Fibroblast of skin of abdomen (primary cell): ENCODE results near the gene TRAPPC10.

ENCODE experiments used
- DNase-seq: peaks from one replicate; pipeline ENCODE4 v3.0.0-alpha.2; 2013

TRAPPC10 gene

DNA sequence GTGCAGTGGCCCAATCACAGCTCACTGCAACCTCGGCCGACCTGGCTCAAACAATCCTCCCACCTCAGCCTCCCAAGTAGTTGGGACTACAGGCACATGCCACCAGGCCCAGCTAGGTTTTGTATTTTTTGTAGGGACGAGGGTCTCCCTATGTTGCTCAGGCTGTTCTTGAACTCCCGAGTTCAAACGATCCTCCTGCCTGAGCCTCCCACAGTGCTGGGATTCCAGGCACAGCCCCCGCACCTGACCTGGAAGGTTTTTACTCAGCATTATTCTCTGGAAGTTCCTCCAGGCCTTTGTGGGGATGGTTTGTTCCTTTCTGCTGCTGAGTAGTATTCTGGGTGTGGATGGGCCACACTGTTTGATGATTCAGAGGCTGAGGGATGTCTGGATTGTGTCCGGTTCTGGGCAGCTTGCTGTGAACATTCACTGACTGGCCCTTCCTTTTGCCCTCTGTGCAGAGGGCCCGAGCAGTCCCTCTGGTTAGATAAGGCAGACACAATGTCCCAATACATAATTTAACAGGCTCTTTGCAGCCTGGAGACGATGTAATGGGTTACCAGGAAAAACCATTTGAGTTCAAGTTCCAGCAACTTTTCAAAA lies 6.0 kb upstream of the TRAPPC10 start:
- peak; percentile 94 for DNase-seq

GRCh38 chr21:44006656-44007055 lies 5.5 kb upstream of the TRAPPC10 start:
- peak; percentile 85 for DNase-seq

- no peak for DNase-seq
Observed at GRCh38 chr21:44010429-44010828, 1.7 kb upstream of the TRAPPC10 start.

DNA sequence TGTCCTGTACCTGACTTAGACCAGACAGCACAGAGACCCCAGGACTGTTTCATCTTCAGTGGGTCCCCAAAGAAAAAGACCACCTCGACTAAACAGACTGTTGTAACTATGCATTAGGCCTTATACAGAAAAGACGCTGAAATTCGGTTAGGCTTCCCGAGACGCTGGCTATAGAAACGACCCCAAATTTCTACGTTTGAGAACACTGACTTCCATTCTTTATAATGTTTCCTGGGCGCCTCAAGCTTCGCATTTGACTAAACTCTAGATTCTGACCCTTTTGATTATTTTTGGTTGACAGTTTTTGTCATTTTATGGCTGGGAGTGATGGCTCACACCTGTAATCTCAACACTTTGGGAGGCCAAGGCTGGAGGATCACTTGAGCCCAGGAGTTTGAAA lies 986 bp upstream of the TRAPPC10 start:
- no peak for DNase-seq

DNA sequence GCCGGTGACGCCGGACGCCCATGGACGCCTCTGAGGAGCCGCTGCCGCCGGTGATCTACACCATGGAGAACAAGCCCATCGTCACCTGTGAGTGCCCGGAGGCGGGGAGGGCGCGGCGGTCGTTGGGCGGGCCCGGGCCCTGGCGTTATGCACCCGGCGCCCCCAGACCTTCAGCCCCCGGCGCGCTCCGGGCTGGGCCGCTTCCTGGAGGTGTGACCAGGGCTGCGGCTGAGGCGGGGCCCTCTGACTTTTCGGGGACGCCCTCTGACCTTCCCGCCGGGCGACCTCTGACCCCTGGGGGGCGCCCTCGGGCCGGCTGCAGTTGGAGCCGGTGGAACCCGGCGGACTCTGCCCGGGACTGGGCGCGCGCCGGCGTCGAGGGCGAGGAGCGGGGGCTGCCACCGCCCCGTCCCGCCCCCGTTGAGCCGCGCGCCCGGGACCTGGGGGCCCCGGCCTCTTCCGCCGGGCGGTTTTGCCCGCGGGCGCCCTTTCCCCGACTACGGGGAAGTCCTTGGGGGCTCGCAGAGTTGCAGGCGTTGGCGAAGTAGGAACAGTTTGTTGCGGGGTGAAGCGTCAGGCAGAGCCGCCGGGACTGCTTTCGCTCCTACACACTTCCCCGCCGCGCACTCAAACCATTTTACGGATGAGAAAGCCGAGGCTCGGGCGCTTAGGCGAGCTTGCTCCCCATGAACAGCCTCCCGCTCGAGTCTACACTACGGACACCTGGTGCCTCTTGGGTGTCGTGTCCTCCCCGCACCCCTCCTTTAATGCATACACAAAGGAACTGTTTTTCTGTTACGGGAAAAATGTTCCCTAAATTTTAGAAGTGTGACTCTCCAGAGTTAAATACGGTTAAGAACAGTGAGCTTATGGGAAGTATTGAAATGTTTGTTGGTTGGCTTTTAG lies 618 bp downstream of the TRAPPC10 start:
- DNase-seq = peak; percentile 8

GRCh38 chr21:44013380-44014088 lies 1.4 kb downstream of the TRAPPC10 start:
- DNase-seq = no peak

GRCh38 chr21:44017601-44018000 lies 5.5 kb downstream of the TRAPPC10 start:
- DNase-seq = no peak

DNA sequence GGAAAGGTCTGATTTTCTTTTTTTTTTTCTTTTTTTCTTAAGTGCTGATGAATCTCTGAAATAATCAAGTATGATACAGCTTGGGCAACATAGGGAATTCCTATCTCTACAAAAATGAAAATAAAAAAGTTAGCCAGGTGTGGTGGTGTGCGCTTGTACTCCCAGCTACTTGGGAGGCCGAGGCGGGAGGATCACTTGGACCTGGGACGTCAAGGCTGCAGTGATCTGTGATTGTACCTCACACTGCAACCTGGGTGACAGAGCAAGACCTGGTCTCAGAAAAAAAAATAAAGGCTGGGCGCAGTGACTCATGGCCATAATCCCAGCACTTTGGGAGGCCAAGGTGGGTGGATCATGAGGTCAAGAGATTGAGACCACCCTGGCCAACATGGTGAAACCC lies 6.0 kb downstream of the TRAPPC10 start:
- no peak for DNase-seq

DNA sequence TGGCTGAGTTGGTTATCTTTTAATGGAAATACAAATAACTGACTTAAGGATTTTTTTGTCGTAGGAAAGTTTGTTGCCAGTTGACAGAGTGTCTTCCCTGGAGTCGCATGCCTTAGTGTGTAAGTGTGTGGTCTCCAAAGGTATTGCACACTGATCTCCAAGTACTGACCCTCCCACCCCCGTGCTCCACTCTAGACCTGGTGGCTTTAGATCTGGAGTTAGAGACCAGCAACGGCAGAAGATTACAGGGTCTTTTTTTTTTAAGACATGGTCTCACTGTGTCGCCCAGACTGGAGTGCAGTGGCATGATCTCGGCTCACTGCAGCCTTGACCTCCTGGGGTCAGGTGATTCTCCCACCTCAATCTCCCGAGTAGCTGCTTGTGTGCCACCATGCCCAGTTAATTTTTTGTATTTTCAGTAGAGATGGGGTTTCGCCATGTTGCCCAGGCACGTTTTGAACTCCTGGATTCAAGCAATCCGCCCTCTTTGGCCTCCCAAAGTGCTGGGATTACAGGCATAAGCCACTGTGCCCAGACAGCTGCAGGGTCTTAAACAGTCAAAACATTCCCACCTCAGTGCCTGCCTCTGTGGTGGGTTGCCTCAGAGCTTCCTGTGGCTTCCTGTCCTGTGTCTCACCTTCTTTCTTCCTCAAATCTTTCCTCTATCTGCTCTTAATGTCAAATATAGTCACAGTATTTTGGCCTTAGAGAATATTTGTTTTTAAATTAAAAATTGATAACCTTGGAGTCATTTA lies 6.9 kb downstream of the TRAPPC10 start:
- no peak for DNase-seq

- no peak for DNase-seq
Observed at GRCh38 chr21:44019568-44019958, 7.5 kb downstream of the TRAPPC10 start.

GRCh38 chr21:44020551-44020950 lies 8.4 kb downstream of the TRAPPC10 start:
- DNase-seq = no peak

DNA sequence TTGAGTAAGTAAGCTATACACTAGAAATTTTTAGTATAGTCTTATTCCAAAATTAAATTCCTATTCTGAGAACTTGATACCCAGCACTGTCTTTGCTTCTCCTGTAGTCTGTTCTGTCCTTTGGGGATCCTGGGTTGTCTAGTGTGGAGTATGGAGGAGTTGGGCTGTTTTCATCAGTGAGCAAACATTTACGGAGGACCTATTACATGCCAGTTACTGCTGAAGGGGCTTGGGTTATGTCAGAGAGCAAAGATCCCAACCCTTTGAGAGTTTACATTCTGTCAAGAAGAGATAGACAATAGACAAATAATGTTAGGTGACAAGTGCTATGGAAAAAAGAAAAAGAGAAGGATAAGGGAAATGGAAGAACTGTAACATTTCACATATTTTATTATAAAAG lies 9.0 kb downstream of the TRAPPC10 start:
- DNase-seq = no peak

GRCh38 chr21:44024257-44024656 lies 12.1 kb downstream of the TRAPPC10 start:
- no peak for DNase-seq

GRCh38 chr21:44024887-44025353 lies 12.8 kb downstream of the TRAPPC10 start:
- DNase-seq = peak; percentile 51

DNA sequence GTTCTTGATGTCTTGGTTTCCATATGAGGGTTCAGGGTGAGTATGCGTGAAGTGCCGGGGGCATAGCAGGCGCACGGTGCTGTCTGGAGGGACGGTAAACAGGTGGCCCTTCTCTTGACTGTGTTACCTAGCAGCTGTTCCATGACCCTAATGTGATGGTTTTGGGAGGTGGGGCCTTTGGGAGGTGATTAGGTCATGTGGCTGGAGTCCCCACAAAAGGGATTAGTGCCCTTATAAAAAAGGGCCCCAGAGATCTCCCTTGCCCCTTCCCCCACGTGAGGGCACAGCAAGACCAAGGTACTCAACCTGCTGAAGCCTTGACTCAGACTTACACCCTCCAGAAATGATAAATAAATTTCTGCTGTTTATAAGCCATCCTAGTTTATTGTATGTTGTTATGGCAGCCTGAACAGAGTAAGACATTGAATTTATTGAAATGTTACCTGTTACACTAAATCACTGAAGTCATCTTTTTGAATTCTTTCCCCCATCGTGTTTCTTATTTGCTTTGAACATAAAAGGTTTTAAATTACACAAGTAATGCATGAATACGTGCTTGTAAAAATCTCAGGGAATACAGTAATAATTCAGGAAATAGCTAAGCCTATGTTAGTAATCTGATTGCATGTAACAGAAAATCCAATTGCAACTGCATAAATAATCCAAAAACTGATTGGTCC lies 15.6 kb downstream of the TRAPPC10 start:
- DNase-seq = no peak

DNA sequence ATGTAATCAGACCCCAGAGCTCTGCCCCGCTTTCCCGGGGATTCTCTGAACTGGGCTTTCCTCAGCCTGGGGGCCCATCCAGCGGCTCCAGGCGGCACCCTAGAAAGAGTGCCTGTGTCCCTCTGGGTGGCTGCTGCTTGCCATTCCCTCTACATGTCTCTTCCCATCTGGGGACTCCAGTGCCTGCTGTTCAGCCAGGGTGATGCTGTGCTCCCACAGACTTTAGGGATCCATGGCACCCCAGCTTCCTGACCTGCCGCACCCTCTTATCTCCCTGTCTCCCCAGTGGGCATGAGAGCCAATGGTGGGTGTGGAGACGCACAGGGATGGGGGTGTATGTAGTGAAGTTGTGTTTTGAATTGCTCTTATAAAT lies 16.2 kb downstream of the TRAPPC10 start:
- DNase-seq = no peak

GRCh38 chr21:44029460-44030087 lies 17.5 kb downstream of the TRAPPC10 start:
- DNase-seq = no peak

GRCh38 chr21:44035244-44035643 lies 23.1 kb downstream of the TRAPPC10 start:
- no peak for DNase-seq

GRCh38 chr21:44038063-44038462 lies 26.0 kb downstream of the TRAPPC10 start:
- no peak for DNase-seq

DNA sequence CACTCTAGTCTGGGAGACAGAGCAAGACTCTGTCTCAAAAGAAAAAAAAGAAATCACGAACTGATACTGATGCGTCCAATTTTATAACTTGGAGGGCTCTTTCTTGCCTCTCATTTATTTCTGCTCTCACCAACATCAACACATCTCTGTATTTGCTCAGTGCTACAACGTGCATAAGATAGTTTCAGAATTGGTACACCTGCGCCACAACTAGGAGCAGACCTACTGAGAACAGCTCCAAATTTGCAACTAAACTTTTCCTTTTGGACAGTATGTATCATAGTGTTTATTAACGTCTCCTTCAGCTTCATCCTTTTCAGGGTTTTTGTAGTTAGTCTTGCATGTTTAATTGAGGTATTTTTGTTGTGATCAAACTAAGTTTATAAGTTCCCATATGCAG lies 27.7 kb downstream of the TRAPPC10 start:
- DNase-seq = no peak

- no peak for DNase-seq
Observed at GRCh38 chr21:44043613-44044012, 31.5 kb downstream of the TRAPPC10 start.

DNA sequence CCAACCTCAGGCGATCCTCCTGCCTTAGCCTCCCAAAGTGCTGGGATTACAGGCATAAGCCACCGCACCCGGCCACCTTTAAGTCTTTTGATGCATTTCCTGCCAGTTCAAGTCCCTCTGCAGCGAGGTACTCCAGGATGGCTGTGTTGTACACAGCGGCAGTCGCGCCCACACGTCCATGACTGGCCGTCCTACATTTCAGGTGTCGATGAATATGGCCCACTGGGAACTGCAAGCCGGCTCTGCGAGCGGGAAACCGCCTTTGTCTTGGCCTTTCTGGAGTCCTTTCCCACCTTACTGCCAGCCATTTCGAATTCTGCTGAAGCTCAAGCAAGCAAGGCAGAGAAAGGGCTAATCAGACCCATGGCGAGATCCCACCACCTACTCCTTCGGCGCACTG lies 34.6 kb downstream of the TRAPPC10 start:
- no peak for DNase-seq
